EH (cell line): ENCODE data around the gene MICAL2.

Experiments used
- DNase-seq: peaks from one replicate; pipeline ENCODE4 v3.0.0-alpha.2; 2015; ENCODE audit warnings: low read depth

MICAL2 gene

GRCh38 chr11:12118949-12119348 is 8.6 kb downstream of the MICAL2 start:
- no peak for DNase-seq

GRCh38 chr11:12119502-12119901 is 9.1 kb downstream of the MICAL2 start:
- no peak for DNase-seq

GRCh38 chr11:12120031-12121008 is 9.9 kb downstream of the MICAL2 start:
- DNase-seq = peak; percentile 49

- no peak for DNase-seq
Observed at GRCh38 chr11:12121011-12121410, 10.6 kb downstream of the MICAL2 start.

- no peak for DNase-seq
Observed at GRCh38 chr11:12121517-12121916, 11.1 kb downstream of the MICAL2 start.

- DNase-seq = no peak
Observed at GRCh38 chr11:12122083-12122482, 11.7 kb downstream of the MICAL2 start.

- peak; percentile 66 for DNase-seq
Observed at GRCh38 chr11:12123273-12123672, 12.9 kb downstream of the MICAL2 start.

GRCh38 chr11:12123799-12124198 is 13.4 kb downstream of the MICAL2 start:
- no peak for DNase-seq

- DNase-seq = no peak
Observed at GRCh38 chr11:12124306-12124705, 13.9 kb downstream of the MICAL2 start.

- DNase-seq = no peak
Observed at GRCh38 chr11:12125609-12126149, 15.3 kb downstream of the MICAL2 start.

- peak; percentile 87 for DNase-seq
Observed at GRCh38 chr11:12126344-12127019, 16.1 kb downstream of the MICAL2 start.

- DNase-seq = no peak
Observed at GRCh38 chr11:12127206-12127898, 17.0 kb downstream of the MICAL2 start.

- DNase-seq = no peak
Observed at GRCh38 chr11:12128301-12128751, 17.9 kb downstream of the MICAL2 start.

GRCh38 chr11:12129227-12129626 is 18.8 kb downstream of the MICAL2 start:
- no peak for DNase-seq

- DNase-seq = no peak
Observed at GRCh38 chr11:12130180-12130980, 20.0 kb downstream of the MICAL2 start.

GRCh38 chr11:12131943-12132789 is 21.8 kb downstream of the MICAL2 start:
- no peak for DNase-seq

GRCh38 chr11:12132790-12133145 is 22.4 kb downstream of the MICAL2 start:
- no peak for DNase-seq

GRCh38 chr11:12133547-12134235 is 23.3 kb downstream of the MICAL2 start:
- DNase-seq = no peak

- no peak for DNase-seq
Observed at GRCh38 chr11:12134236-12134585, 23.8 kb downstream of the MICAL2 start.

- DNase-seq = no peak
Observed at GRCh38 chr11:12135185-12135584, 24.8 kb downstream of the MICAL2 start.
